AG04449 (cell line): ENCODE data around the gene KIF25.
"Not testable (repeated sequence)": the region's sequence is repeated elsewhere in the genome, so short reads cannot be mapped to it uniquely, and the experiment has no call there.

Experiments
- CTCF ChIA-PET: fragments of 350-600 bp; formaldehyde crosslinking; extraction: SDS; loops from one replicate; lab custom pipeline; 2021; ENCODE audit warnings: antibody characterized with exemption; lab: Yijun Ruan, JAX
- POLR2A ChIA-PET: fragments of 400-600, 350-600 bp; formaldehyde crosslinking; extraction: SDS; loops from one replicate; lab custom pipeline; 2020; ENCODE audit warnings: antibody characterized with exemption, inconsistent platforms; lab: Yijun Ruan, JAX
- DNase-seq: peaks from one replicate; pipeline ENCODE4 v3.0.0-alpha.2; 2010; ENCODE audit warnings: low read depth, low spot score
- H3K4me3 ChIP-seq: 2 replicates; pipeline ENCODE4 v1.5.1; 2011; ENCODE audit warnings: low read depth, mild to moderate bottlenecking, control low read depth, low read length
- TF ChIP-seq, protein P1 (sequence below): IDR thresholded peaks from one replicate; pipeline ENCODE4 v1.5.1; 2011; ENCODE audit warnings: mild to moderate bottlenecking, moderate library complexity, low read length, control low read depth, inconsistent platforms; ENCODE audit not compliant: insufficient read depth; ENCODE audit errors: missing control alignments

Gene KIF25

DNA sequence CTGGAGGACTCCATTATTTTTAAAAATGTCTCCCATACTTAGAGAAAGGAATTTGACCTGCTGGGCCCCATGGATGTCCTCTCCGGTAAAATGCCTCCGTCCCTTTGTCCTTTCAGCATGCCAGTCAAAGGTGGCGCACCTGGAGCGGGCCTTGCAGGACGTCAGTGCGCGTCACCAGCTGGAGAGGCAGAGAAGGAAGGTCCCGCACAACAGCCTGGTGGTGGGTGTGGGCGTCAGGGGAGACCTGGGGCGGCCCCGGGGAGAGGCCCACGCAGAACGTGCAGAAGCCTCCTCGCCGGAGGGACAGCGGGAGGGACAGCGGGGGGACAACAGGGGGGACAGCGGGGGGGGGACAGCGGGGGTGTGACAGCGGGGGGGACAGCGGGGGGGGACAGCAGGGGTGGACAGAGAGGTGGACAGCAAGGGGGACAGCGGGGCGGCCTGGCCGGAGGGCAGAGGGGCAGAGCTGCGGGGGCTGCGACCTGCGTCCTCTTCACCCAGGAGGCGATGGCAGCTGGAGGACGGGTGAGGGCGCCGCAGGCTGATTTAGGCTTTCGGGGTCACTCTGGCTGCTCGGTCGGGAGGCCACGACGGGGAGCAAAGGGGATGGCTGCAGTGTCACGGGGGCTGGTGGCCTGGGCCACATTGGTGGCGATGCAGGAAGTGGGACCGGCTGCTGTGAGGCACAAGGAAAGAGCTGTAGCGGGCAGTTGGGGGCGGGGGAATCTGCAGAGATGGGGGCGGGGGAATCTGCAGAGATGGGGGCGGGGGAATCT, 859 bp upstream of the KIF25 start:
- POLR2A ChIA-PET = no interaction called here
- CTCF ChIA-PET = no interaction called here
- H3K4me3 ChIP-seq = no peak overlapping the region
- DNase-seq = no peak
- TF ChIP-seq, protein P1, sequence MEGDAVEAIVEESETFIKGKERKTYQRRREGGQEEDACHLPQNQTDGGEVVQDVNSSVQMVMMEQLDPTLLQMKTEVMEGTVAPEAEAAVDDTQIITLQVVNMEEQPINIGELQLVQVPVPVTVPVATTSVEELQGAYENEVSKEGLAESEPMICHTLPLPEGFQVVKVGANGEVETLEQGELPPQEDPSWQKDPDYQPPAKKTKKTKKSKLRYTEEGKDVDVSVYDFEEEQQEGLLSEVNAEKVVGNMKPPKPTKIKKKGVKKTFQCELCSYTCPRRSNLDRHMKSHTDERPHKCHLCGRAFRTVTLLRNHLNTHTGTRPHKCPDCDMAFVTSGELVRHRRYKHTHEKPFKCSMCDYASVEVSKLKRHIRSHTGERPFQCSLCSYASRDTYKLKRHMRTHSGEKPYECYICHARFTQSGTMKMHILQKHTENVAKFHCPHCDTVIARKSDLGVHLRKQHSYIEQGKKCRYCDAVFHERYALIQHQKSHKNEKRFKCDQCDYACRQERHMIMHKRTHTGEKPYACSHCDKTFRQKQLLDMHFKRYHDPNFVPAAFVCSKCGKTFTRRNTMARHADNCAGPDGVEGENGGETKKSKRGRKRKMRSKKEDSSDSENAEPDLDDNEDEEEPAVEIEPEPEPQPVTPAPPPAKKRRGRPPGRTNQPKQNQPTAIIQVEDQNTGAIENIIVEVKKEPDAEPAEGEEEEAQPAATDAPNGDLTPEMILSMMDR = no peak

DNA sequence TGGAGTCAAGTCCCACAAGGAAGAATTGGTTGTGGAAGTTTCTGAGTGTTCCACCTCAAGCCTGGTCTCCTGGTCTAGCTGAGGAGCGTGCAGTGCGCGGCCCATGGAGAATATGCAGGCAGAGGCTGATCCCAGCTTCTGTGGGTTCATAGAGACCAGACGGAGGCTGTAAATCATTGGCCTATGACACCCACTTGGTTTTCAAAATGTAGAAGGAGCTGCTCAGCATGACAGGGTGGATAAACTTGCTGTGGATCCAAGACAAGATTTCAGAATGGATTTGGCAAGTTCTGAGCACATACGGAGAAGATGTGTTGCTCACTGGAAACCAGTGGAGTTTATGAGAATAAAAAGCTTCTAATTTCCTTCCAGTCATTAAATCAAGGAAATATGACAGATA, 744 bp downstream of the KIF25 start:
- no peak overlapping the region for H3K4me3 ChIP-seq
- ChIA-PET CTCF (no interaction called here), POLR2A (no interaction called here)
- DNase-seq = no peak
- TF ChIP-seq, protein P1 = no peak

DNA sequence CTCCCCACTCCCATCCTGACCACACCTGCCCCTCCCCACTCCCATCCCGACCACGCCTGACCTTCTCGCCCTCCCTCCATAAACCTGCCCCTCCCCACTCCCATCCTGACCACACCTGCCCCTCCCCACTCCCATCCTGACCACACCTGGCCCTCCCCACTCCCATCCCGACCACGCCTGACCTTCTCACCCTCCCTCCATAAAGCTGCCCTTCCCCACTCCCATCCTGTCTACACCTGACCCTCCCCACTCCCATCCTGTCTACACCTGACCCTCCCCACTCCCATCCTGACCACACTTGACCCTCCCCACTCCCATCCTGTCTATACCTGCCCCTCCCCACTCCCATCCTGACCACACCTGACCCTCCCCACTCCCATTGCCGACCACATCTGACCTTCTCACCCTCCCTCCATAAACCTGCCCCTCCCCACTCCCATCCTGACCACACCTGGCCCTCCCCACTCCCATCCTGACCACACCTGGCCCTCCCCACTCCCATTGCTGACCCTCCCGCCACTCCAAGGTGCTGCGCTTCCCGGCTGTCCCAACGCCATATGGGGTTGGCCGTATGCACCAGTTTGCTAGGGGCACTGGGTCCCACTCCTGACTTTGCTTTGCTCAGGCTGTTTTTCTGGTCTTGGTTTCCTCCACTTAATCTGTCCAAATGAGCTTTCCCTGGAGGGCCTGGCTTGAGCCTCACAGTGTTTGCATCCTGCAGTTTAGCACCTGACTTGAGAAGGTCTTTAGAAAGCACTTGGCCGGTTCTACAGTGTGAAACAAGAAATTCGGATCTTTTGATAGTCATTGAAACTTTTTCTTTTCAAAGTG, 2.9 kb downstream of the KIF25 start:
- CTCF ChIA-PET = no interaction called here
- TF ChIP-seq, protein P1 = no peak
- H3K4me3 ChIP-seq = no peak overlapping the region
- no peak for DNase-seq
- POLR2A ChIA-PET = no interaction called here

DNA sequence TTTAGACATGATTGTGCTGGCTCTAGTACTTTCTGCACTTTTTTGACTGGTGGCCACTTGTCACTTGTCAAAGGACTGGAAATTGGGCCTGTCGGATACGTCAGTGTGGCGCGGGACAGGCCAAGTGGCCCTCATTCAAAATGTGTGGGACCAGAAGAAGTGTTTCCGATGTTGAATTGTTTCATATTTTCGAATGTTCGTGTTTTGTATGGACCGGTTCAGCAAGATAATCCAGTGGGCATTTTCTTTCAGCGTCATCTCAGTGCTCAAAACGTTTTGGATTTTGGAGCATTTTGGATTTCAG, 3.5 kb downstream of the KIF25 start:
- no peak overlapping the region for H3K4me3 ChIP-seq
- ChIA-PET CTCF (no interaction called here), POLR2A (no interaction called here)
- TF ChIP-seq, protein P1 = no peak
- DNase-seq = no peak

DNA sequence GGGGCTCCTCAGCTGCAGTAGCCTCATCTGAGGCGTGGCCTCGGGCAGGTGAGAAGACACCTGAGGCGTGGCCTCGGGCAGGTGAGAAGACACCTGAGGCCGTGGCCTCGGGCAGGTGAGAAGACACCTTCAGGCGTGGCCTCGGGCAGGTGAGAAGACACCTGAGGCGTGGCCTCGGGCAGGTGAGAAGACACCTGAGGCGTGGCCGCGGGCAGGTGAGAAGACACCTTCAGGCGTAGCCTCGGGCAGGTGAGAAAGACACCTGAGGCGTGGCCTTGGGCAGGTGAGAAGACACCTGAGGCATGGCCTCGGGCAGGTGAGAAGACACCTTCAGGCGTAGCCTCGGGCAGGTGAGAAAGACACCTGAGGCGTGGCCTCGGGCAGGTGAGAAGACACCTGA, 4.0 kb downstream of the KIF25 start:
- POLR2A ChIA-PET, CTCF ChIA-PET, H3K4me3 ChIP-seq, DNase-seq: not testable (repeated sequence)

DNA sequence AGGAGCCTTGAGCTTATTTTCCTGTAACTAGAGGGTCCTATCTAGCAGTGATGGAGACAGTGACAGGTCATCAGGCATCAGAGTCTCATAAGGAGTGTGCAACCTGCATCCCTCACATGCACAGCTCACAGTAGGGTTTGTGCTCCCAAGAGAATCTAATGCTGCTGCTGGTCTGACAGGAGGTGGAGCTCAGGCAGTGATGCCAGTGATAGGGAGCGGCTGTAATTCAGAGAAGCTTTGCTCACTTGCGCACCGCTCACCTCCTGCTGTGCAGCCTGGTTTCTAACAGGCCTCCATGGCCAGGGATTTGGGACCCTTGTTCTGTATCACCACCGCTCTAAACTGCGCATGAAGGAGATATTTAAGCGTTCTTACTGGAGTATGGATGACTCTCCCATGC, 5.3 kb downstream of the KIF25 start:
- DNase-seq = no peak
- CTCF ChIA-PET = interaction anchor here (0.9 kb wide), 1 partner anchor 30 kb away, joined by 3 read pairs; no protein-coding TSS in a partner anchor
- H3K4me3 ChIP-seq = no peak overlapping the region
- TF ChIP-seq, protein P1 = no peak
- POLR2A ChIA-PET = no interaction called here
